SK-N-MC (cell line): ENCODE data around the gene ZNF775.

Source experiments
- EZH2 ChIP-seq: fragments of 200-600 bp; sonication (generic); IDR thresholded peaks from one replicate; pipeline ENCODE4 v1.6.1; 2017; ENCODE audit warnings: antibody characterized with exemption
- FOXP2 ChIP-seq: optimal IDR thresholded peaks from 2 replicates; pipeline ENCODE3; 2011; ENCODE audit warnings: mild to moderate bottlenecking, moderate library complexity; ENCODE audit not compliant: insufficient read depth; ENCODE audit errors: extremely low read length, control extremely low read depth
- POLR2AphosphoS5 ChIP-seq: IDR thresholded peaks from 2 replicates; pipeline ENCODE4 v1.6.1; 2012; ENCODE audit warnings: mild to moderate bottlenecking, low read depth, low read length, borderline replicate concordance

GRCh38 chr7:150439967-150440366 lies 60.8 kb downstream of the ZNF775 start:
- TF ChIP-seq EZH2 = no peak
- no peak for TF ChIP-seq POLR2AphosphoS5
- no peak for TF ChIP-seq FOXP2
